ENCODE measurements around the gene SF3B3.
"Not testable (repeated sequence)": the region's sequence is repeated elsewhere in the genome, so short reads cannot be mapped to it uniquely, and the experiment has no call there.

Gene SF3B3

GRCh38 chr16:70611785-70612303 lies 88.2 kb downstream of the SF3B3 start:
- H2AFZ ChIP-seq (ENCODE audit: low read length) = no peak overlapping the region
- H3K27me3 ChIP-seq (replicated peaks; ENCODE audit: insufficient read depth, low read length) = no peaks in the 10 kb centered on the region

GRCh38 chr16:70612931-70613330 lies 89.3 kb downstream of the SF3B3 start:
- Histone ChIP-seq H3K79me2 (ENCODE audit: low read length) (no peaks in the 10 kb centered on the region), H3K36me3 (replicated peaks; ENCODE audit: insufficient read depth, low read length) (no peaks in the 10 kb centered on the region), H3K27ac (ENCODE audit: low read length) (no peak overlapping the region), H3K4me1 (ENCODE audit: low read length) (no peaks in the 10 kb centered on the region), H3K9ac (ENCODE audit: low read length) (no peak overlapping the region), H3K9me3 (replicated peaks; ENCODE audit: insufficient read depth, low read length) (no peaks in the 10 kb centered on the region), H3K9me2 (replicated peaks; ENCODE audit: insufficient read depth, low read length) (no peaks in the 10 kb centered on the region), H3K4me2 (ENCODE audit: low read depth, low read length) (no peak overlapping the region), H2AFZ (ENCODE audit: low read length) (no peak overlapping the region), H4K20me1 (ENCODE audit: insufficient read depth, low read length) (no peaks in the 10 kb centered on the region), H3K27me3 (replicated peaks; ENCODE audit: insufficient read depth, low read length) (no peaks in the 10 kb centered on the region), H3K4me3 (ENCODE audit: low read length) (no peak overlapping the region), H3F3A (ENCODE audit: insufficient read depth, low read length) (no peaks in the 10 kb centered on the region)
- TF ChIP-seq EZH2 (optimal IDR thresholded peaks at IDR 0.05; ENCODE audit: low read depth, low read length) = no peak
- DNase-seq = no peak

More at GRCh38 chr16:70611785-70612303, 88.2 kb downstream of the SF3B3 start:
- no peak overlapping the region for H3K27ac ChIP-seq (ENCODE audit: low read length)
- DNase-seq = no peak
- H3K4me1 ChIP-seq (ENCODE audit: low read length) = no peaks in the 10 kb centered on the region
- no peaks in the 10 kb centered on the region for H3K79me2 ChIP-seq (ENCODE audit: low read length)
- no peaks in the 10 kb centered on the region for H3K9me3 ChIP-seq (replicated peaks; ENCODE audit: insufficient read depth, low read length)
- no peaks in the 10 kb centered on the region for H3K36me3 ChIP-seq (replicated peaks; ENCODE audit: insufficient read depth, low read length)
- TF ChIP-seq, protein P1, sequence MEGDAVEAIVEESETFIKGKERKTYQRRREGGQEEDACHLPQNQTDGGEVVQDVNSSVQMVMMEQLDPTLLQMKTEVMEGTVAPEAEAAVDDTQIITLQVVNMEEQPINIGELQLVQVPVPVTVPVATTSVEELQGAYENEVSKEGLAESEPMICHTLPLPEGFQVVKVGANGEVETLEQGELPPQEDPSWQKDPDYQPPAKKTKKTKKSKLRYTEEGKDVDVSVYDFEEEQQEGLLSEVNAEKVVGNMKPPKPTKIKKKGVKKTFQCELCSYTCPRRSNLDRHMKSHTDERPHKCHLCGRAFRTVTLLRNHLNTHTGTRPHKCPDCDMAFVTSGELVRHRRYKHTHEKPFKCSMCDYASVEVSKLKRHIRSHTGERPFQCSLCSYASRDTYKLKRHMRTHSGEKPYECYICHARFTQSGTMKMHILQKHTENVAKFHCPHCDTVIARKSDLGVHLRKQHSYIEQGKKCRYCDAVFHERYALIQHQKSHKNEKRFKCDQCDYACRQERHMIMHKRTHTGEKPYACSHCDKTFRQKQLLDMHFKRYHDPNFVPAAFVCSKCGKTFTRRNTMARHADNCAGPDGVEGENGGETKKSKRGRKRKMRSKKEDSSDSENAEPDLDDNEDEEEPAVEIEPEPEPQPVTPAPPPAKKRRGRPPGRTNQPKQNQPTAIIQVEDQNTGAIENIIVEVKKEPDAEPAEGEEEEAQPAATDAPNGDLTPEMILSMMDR (IDR thresholded peaks at IDR 0.05; ENCODE audit: low read length) = no peak
- TF ChIP-seq EZH2phosphoT487 (IDR thresholded peaks at IDR 0.05; ENCODE audit: low read length) (no peak), EZH2 (optimal IDR thresholded peaks at IDR 0.05; ENCODE audit: low read depth, low read length) (no peak)
- no peak overlapping the region for H3K4me3 ChIP-seq (ENCODE audit: low read length)
- H3K9ac ChIP-seq (ENCODE audit: low read length) = no peak overlapping the region
- no peak overlapping the region for H3K4me2 ChIP-seq (ENCODE audit: low read depth, low read length)
- no peaks in the 10 kb centered on the region for H3K9me2 ChIP-seq (replicated peaks; ENCODE audit: insufficient read depth, low read length)
- no peaks in the 10 kb centered on the region for H3F3A ChIP-seq (ENCODE audit: insufficient read depth, low read length)
- no peaks in the 10 kb centered on the region for H4K20me1 ChIP-seq (ENCODE audit: insufficient read depth, low read length)

DNA sequence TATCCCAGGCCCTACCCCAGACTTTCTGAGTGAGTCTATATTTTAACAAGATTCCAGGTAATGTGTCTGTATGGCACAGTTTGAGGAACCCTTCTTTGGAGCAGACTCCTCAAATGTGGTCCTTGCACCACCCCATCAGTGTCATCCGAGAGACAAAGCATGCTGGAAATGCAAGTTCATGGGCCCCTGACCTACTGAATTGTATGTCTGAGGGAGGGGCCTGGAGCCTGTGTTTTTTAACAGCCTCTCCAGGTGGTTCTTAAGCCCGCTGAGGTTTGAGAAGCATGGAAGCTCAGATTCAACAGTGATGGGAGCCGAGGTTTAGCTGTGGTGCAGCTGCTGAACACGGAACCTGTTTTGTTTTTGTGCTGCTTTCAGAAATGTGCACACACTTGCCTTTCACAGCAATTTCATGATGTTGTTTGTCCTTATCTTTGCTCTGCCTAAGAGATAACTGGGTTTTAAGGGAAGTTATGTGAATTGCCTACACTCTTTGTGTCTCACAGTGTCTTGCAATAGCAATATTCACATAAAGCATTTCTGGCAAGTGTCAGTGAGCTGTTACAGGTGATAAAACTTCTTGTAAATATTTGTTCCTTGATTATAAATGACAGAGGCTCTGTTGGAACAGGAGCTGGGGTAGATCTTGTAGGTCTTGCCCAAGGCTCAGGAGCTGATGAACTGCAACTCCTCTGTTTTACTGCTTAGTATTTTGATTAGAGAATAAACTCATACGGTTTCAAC lies 90.8 kb downstream of the SF3B3 start:
- Histone ChIP-seq H3K9me3 (replicated peaks; ENCODE audit: insufficient read depth, low read length) (no peaks in the 10 kb centered on the region), H4K20me1 (ENCODE audit: insufficient read depth, low read length) (no peaks in the 10 kb centered on the region), H3K4me2 (ENCODE audit: low read depth, low read length) (no peak overlapping the region), H3K4me3 (ENCODE audit: low read length) (no peak overlapping the region), H3F3A (ENCODE audit: insufficient read depth, low read length) (no peaks in the 10 kb centered on the region), H3K36me3 (replicated peaks; ENCODE audit: insufficient read depth, low read length) (no peaks in the 10 kb centered on the region), H3K27me3 (replicated peaks; ENCODE audit: insufficient read depth, low read length) (no peaks in the 10 kb centered on the region), H3K9ac (ENCODE audit: low read length) (no peak overlapping the region), H3K79me2 (ENCODE audit: low read length) (no peaks in the 10 kb centered on the region), H3K4me1 (ENCODE audit: low read length) (no peaks in the 10 kb centered on the region), H3K9me2 (replicated peaks; ENCODE audit: insufficient read depth, low read length) (no peaks in the 10 kb centered on the region), H3K27ac (ENCODE audit: low read length) (no peak overlapping the region), H2AFZ (ENCODE audit: low read length) (peak overlapping the region; percentile 14; the same call in 1 of the 2 replicates)
- TF ChIP-seq, protein P1 (IDR thresholded peaks at IDR 0.05; ENCODE audit: low read length) = no peak
- TF ChIP-seq EZH2 (optimal IDR thresholded peaks at IDR 0.05; ENCODE audit: low read depth, low read length) = no peak
- no peak for TF ChIP-seq EZH2phosphoT487 (IDR thresholded peaks at IDR 0.05; ENCODE audit: low read length)
- DNase-seq = no peak

DNA sequence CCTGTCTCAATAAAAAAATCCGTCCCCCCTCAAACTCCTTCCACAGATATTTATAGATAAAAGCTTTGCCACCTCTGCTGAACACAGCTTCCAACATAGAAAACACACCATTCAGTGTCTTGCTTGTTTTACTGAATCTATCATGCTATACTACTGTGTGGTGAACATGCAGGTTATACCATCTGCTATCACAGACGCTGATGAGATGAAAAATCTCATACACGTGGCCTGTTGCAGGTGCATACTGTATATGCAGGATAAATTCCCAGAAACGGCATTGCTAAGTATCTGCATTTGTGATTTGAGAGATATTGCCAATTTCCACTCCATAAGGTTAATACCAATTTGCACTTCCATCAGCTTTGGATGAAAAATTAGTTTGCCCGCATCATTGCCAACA lies 92.3 kb downstream of the SF3B3 start:
- Histone ChIP-seq H3K4me3 (ENCODE audit: low read length) (no peak overlapping the region), H3K27me3 (replicated peaks; ENCODE audit: insufficient read depth, low read length) (no peaks in the 10 kb centered on the region), H3F3A (ENCODE audit: insufficient read depth, low read length) (no peaks in the 10 kb centered on the region), H3K27ac (ENCODE audit: low read length) (no peak overlapping the region), H3K9me3 (replicated peaks; ENCODE audit: insufficient read depth, low read length) (no peaks in the 10 kb centered on the region), H3K9me2 (replicated peaks; ENCODE audit: insufficient read depth, low read length) (no peaks in the 10 kb centered on the region), H2AFZ (ENCODE audit: low read length) (no peak overlapping the region), H3K4me1 (ENCODE audit: low read length) (no peaks in the 10 kb centered on the region), H3K79me2 (ENCODE audit: low read length) (no peaks in the 10 kb centered on the region), H3K4me2 (ENCODE audit: low read depth, low read length) (no peak overlapping the region), H4K20me1 (ENCODE audit: insufficient read depth, low read length) (no peaks in the 10 kb centered on the region), H3K36me3 (replicated peaks; ENCODE audit: insufficient read depth, low read length) (no peaks in the 10 kb centered on the region), H3K9ac (ENCODE audit: low read length) (no peak overlapping the region)
- TF ChIP-seq EZH2phosphoT487 (IDR thresholded peaks at IDR 0.05; ENCODE audit: low read length) (no peak), EZH2 (optimal IDR thresholded peaks at IDR 0.05; ENCODE audit: low read depth, low read length) (no peak)
- TF ChIP-seq, protein P1 (IDR thresholded peaks at IDR 0.05; ENCODE audit: low read length) = no peak
- DNase-seq = no peak

GRCh38 chr16:70621864-70622263 lies 98.2 kb downstream of the SF3B3 start:
- H3K27ac ChIP-seq (ENCODE audit: low read length); DNase-seq; H3F3A ChIP-seq (ENCODE audit: insufficient read depth, low read length); H3K36me3 ChIP-seq (replicated peaks; ENCODE audit: insufficient read depth, low read length); H3K9me3 ChIP-seq (replicated peaks; ENCODE audit: insufficient read depth, low read length); H3K27me3 ChIP-seq (replicated peaks; ENCODE audit: insufficient read depth, low read length); H3K4me2 ChIP-seq (ENCODE audit: low read depth, low read length); H2AFZ ChIP-seq (ENCODE audit: low read length); H3K9me2 ChIP-seq (replicated peaks; ENCODE audit: insufficient read depth, low read length); H3K4me3 ChIP-seq (ENCODE audit: low read length); H4K20me1 ChIP-seq (ENCODE audit: insufficient read depth, low read length); H3K4me1 ChIP-seq (ENCODE audit: low read length); H3K9ac ChIP-seq (ENCODE audit: low read length); H3K79me2 ChIP-seq (ENCODE audit: low read length): not testable (repeated sequence)
